Measurements from ENCODE around the gene PLK3.
"Not testable (repeated sequence)": the region's sequence is repeated elsewhere in the genome, so short reads cannot be mapped to it uniquely, and the experiment has no call there.

Gene PLK3

GRCh38 chr1:44799770-44800584 is at the start of gene PLK3:
PLK3 (plus strand) TSS chr1:44800377; CDS start chr1:44800464, 87 bp downstream.
- peak; percentile 91 to 98 (median 98) for DNase-seq (ENCODE audit: low read depth in 4 of 4, low spot score in 1 of 4)

GRCh38 chr1:44757420-44757819 is 42.8 kb upstream of the PLK3 start:
- no peak for DNase-seq (ENCODE audit: low read depth in 4 of 4, low spot score in 1 of 4)

- DNase-seq (ENCODE audit: low read depth in 4 of 4, low spot score in 1 of 4): no peak
Observed at GRCh38 chr1:44759077-44759476, 41.1 kb upstream of the PLK3 start.

- no peak for DNase-seq (ENCODE audit: low read depth in 4 of 4, low spot score in 1 of 4)
Observed at GRCh38 chr1:44760876-44761275, 39.3 kb upstream of the PLK3 start.

GRCh38 chr1:44766421-44766820 is 33.8 kb upstream of the PLK3 start:
- DNase-seq (ENCODE audit: low read depth in 4 of 4, low spot score in 1 of 4): not testable (repeated sequence)

GRCh38 chr1:44775078-44775929 is 24.9 kb upstream of the PLK3 start, which contains the start of gene RPS8:
RPS8 (plus strand) TSS chr1:44775540; CDS start chr1:44775597, 57 bp downstream.
- peak; percentile 79 to 85 (median 84) for DNase-seq (ENCODE audit: low read depth in 4 of 4, low spot score in 1 of 4)

GRCh38 chr1:44775930-44776729 is 24.0 kb upstream of the PLK3 start:
- DNase-seq (ENCODE audit: low read depth in 4 of 4, low spot score in 1 of 4): no peak

GRCh38 chr1:44776730-44777068 is 23.5 kb upstream of the PLK3 start:
- no peak for DNase-seq (ENCODE audit: low read depth in 4 of 4, low spot score in 1 of 4)

- DNase-seq (ENCODE audit: low read depth in 4 of 4, low spot score in 1 of 4): no peak
Observed at GRCh38 chr1:44777547-44777946, 22.6 kb upstream of the PLK3 start.

- DNase-seq (ENCODE audit: low read depth in 4 of 4, low spot score in 1 of 4): no peak
Observed at GRCh38 chr1:44777969-44778635, 22.1 kb upstream of the PLK3 start.

GRCh38 chr1:44778705-44779576 is 21.2 kb upstream of the PLK3 start:
- no peak for DNase-seq (ENCODE audit: low read depth in 4 of 4, low spot score in 1 of 4)

GRCh38 chr1:44780583-44781121 is 19.5 kb upstream of the PLK3 start:
- DNase-seq (ENCODE audit: low read depth in 4 of 4, low spot score in 1 of 4): no peak

- no peak for DNase-seq (ENCODE audit: low read depth in 4 of 4, low spot score in 1 of 4)
Observed at GRCh38 chr1:44783697-44784093, 16.5 kb upstream of the PLK3 start.

GRCh38 chr1:44784094-44785028 is 15.8 kb upstream of the PLK3 start:
- DNase-seq (ENCODE audit: low read depth in 4 of 4, low spot score in 1 of 4): no peak

GRCh38 chr1:44785029-44785380 is 15.2 kb upstream of the PLK3 start:
- DNase-seq (ENCODE audit: low read depth in 4 of 4, low spot score in 1 of 4): no peak

- DNase-seq (ENCODE audit: low read depth in 4 of 4, low spot score in 1 of 4): no peak
Observed at GRCh38 chr1:44785501-44786137, 14.6 kb upstream of the PLK3 start.

- DNase-seq (ENCODE audit: low read depth in 4 of 4, low spot score in 1 of 4): peak in 2 of 4 experiments; percentile 63 to 67
Observed at GRCh38 chr1:44786138-44786840, 13.9 kb upstream of the PLK3 start.

All from stimulated activated CD4-positive, alpha-beta T cell treated with anti-CD3 and anti-CD28 coated beads, Interleukin-1b, Interleukin-23, amount 100 ng/mL, for 24 hours (primary cell).